GM18508 (cell line): ENCODE measurements around the gene RMND5B.
A peak's percentile ranks its signal among the peaks of the same experiment; 100 is the strongest.
"Not testable (repeated sequence)": the region's sequence is repeated elsewhere in the genome, so short reads cannot be mapped to it uniquely, and the experiment has no call there.

ENCODE experiments used
- ATAC-seq: cut with Tn5 transposase; IDR thresholded peaks from one replicate; pipeline ENCODE4 v1.9.1; 2021; ENCODE audit warnings: moderate number of reproducible peaks; ENCODE audit not compliant: insufficient read depth, unreplicated experiment

Gene RMND5B

GRCh38 chr5:178127300-178128009 is 3.4 kb upstream of the RMND5B start:
- not testable (repeated sequence) for ATAC-seq

- no peak for ATAC-seq
Measured at GRCh38 chr5:178129296-178129695, 1.5 kb upstream of the RMND5B start.

- not testable (repeated sequence) for ATAC-seq
Measured at GRCh38 chr5:178130234-178130575, 609 bp upstream of the RMND5B start.

GRCh38 chr5:178131446-178131996 is 707 bp downstream of the RMND5B start:
- no peak for ATAC-seq

GRCh38 chr5:178136990-178137389 is 6.2 kb downstream of the RMND5B start:
- no peak for ATAC-seq

GRCh38 chr5:178137991-178138390 is 7.2 kb downstream of the RMND5B start:
- ATAC-seq: no peak

- ATAC-seq: no peak
Measured at GRCh38 chr5:178141550-178141949, 10.7 kb downstream of the RMND5B start.

- ATAC-seq: no peak
Measured at GRCh38 chr5:178142642-178143041, 11.8 kb downstream of the RMND5B start.

GRCh38 chr5:178143246-178143645 is 12.4 kb downstream of the RMND5B start:
- ATAC-seq: no peak

GRCh38 chr5:178143901-178144300 is 13.1 kb downstream of the RMND5B start:
- no peak for ATAC-seq

- no peak for ATAC-seq
Measured at GRCh38 chr5:178145965-178146820, 15.4 kb downstream of the RMND5B start.

- no peak for ATAC-seq
Measured at GRCh38 chr5:178147406-178147805, 16.6 kb downstream of the RMND5B start.

GRCh38 chr5:178149199-178149932 is 18.6 kb downstream of the RMND5B start:
- ATAC-seq: no peak

- no peak for ATAC-seq
Measured at GRCh38 chr5:178150977-178151734, 20.3 kb downstream of the RMND5B start.

GRCh38 chr5:178152491-178153444 is 22.0 kb downstream of the RMND5B start:
- no peak for ATAC-seq

- ATAC-seq: peak; percentile 97
Measured at GRCh38 chr5:178153530-178154340, 22.9 kb downstream of the RMND5B start, which contains the start of gene NHP2. NHP2 (minus strand) TSS chr5:178153885; CDS start chr5:178153817, 68 bp downstream.

- no peak for ATAC-seq
Measured at GRCh38 chr5:178155065-178155464, 24.3 kb downstream of the RMND5B start.

- ATAC-seq: no peak
Measured at GRCh38 chr5:178160176-178160575, 29.4 kb downstream of the RMND5B start.
